ENCODE results near the gene BICDL1. TPM values are rescaled to one million over a fixed set of nuclear protein-coding genes. Genes with fewer than 3 reads are reported as not detected.
"Not testable (repeated sequence)": the region's sequence is repeated elsewhere in the genome, so short reads cannot be mapped to it uniquely, and the experiment has no call there.

BICDL1 gene
- total RNA-seq, 1 donor from 2014 or later: 56.4 TPM

- TF ChIP-seq CTCF (IDR thresholded peaks at IDR 0.05; ENCODE audit: partially characterized antibody, unreplicated experiment): no peak
- Mint-ChIP-seq H3K4me1 (ENCODE audit: low read depth, unreplicated experiment) (peaks cover 3% of the 10 kb centered on the region), H3K27me3 (ENCODE audit: unreplicated experiment) (no peaks in the 10 kb centered on the region), H3K27ac (ENCODE audit: unreplicated experiment) (no peak overlapping the region), H3K4me3 (ENCODE audit: unreplicated experiment) (no peak overlapping the region), H3K9me3 (ENCODE audit: unreplicated experiment) (no peaks in the 10 kb centered on the region), H3K36me3 (ENCODE audit: unreplicated experiment) (no peaks in the 10 kb centered on the region)
- DNase-seq: no peak
These were observed 48.8 kb downstream of the BICDL1 start for GRCh38 chr12:120037851-120038250.

GRCh38 chr12:120039711-120040110, 50.7 kb downstream of the BICDL1 start:
- DNase-seq: no peak
- no peak overlapping the region for H3K4me3 Mint-ChIP-seq (ENCODE audit: unreplicated experiment)
- H3K36me3 Mint-ChIP-seq (ENCODE audit: unreplicated experiment): peaks cover 5% of the 10 kb centered on the region

GRCh38 chr12:120041386-120042231, 52.6 kb downstream of the BICDL1 start:
- H3K27me3 Mint-ChIP-seq (ENCODE audit: unreplicated experiment): no peaks in the 10 kb centered on the region
- DNase-seq: no peak
- H3K9me3 Mint-ChIP-seq (ENCODE audit: unreplicated experiment): no peaks in the 10 kb centered on the region
- peaks cover 5% of the 10 kb centered on the region for H3K36me3 Mint-ChIP-seq (ENCODE audit: unreplicated experiment)
- H3K27ac Mint-ChIP-seq (ENCODE audit: unreplicated experiment): no peak overlapping the region
- H3K4me1 Mint-ChIP-seq (ENCODE audit: low read depth, unreplicated experiment): peaks cover 2% of the 10 kb centered on the region
- no peak overlapping the region for H3K4me3 Mint-ChIP-seq (ENCODE audit: unreplicated experiment)
- TF ChIP-seq CTCF (IDR thresholded peaks at IDR 0.05; ENCODE audit: partially characterized antibody, unreplicated experiment): no peak

More at GRCh38 chr12:120039711-120040110, 50.7 kb downstream of the BICDL1 start:
- no peaks in the 10 kb centered on the region for H3K9me3 Mint-ChIP-seq (ENCODE audit: unreplicated experiment)
- peaks cover 2% of the 10 kb centered on the region for H3K4me1 Mint-ChIP-seq (ENCODE audit: low read depth, unreplicated experiment)
- no peaks in the 10 kb centered on the region for H3K27me3 Mint-ChIP-seq (ENCODE audit: unreplicated experiment)
- no peak for TF ChIP-seq CTCF (IDR thresholded peaks at IDR 0.05; ENCODE audit: partially characterized antibody, unreplicated experiment)
- no peak overlapping the region for H3K27ac Mint-ChIP-seq (ENCODE audit: unreplicated experiment)

GRCh38 chr12:120045367-120045766, 56.3 kb downstream of the BICDL1 start:
- H3K4me3 Mint-ChIP-seq (ENCODE audit: unreplicated experiment); H3K4me1 Mint-ChIP-seq (ENCODE audit: low read depth, unreplicated experiment); H3K27ac Mint-ChIP-seq (ENCODE audit: unreplicated experiment); H3K27me3 Mint-ChIP-seq (ENCODE audit: unreplicated experiment); DNase-seq; H3K36me3 Mint-ChIP-seq (ENCODE audit: unreplicated experiment); H3K9me3 Mint-ChIP-seq (ENCODE audit: unreplicated experiment): not testable (repeated sequence)

GRCh38 chr12:120047072-120047471, 58.0 kb downstream of the BICDL1 start:
- TF ChIP-seq CTCF (IDR thresholded peaks at IDR 0.05; ENCODE audit: partially characterized antibody, unreplicated experiment): no peak
- H3K36me3 Mint-ChIP-seq (ENCODE audit: unreplicated experiment): peaks cover 5% of the 10 kb centered on the region
- H3K27me3 Mint-ChIP-seq (ENCODE audit: unreplicated experiment): no peaks in the 10 kb centered on the region
- H3K4me3 Mint-ChIP-seq (ENCODE audit: unreplicated experiment): no peak overlapping the region
- H3K9me3 Mint-ChIP-seq (ENCODE audit: unreplicated experiment): no peaks in the 10 kb centered on the region
- DNase-seq: no peak
- H3K27ac Mint-ChIP-seq (ENCODE audit: unreplicated experiment): no peak overlapping the region
- no peaks in the 10 kb centered on the region for H3K4me1 Mint-ChIP-seq (ENCODE audit: low read depth, unreplicated experiment)

All from glutamatergic neuron (in vitro differentiated cells).